GM23248 (cell line): ENCODE measurements around the gene CAPN14. TPM values are rescaled to one million over a fixed set of nuclear protein-coding genes. Genes with fewer than 3 reads are reported as not detected.
A peak's percentile ranks its signal among the peaks of the same experiment; 100 is the strongest.

ENCODE experiments used
- DNase-seq: peaks from one replicate; pipeline ENCODE4 v3.0.0-alpha.2; 2015
- H2AFZ ChIP-seq: fragments of 200-600 bp; sonication (generic); 2 replicates; pipeline ENCODE4 v1.6.1; 2016; ENCODE audit warnings: antibody characterized with exemption
- H3F3A ChIP-seq: fragments of 200-600 bp; sonication (generic); 2 replicates; pipeline ENCODE4 v1.6.1; 2016; ENCODE audit warnings: mild to moderate bottlenecking, antibody characterized with exemption, mixed run types; ENCODE audit not compliant: insufficient read depth
- H3K27ac ChIP-seq: fragments of 200-600 bp; sonication (generic); 2 replicates; pipeline ENCODE4 v1.5.1; 2016; ENCODE audit warnings: mild to moderate bottlenecking
- H3K27me3 ChIP-seq: fragments of 200-600 bp; sonication (generic); replicated peaks from 2 replicates; pipeline ENCODE4 v1.6.1; 2016; ENCODE audit warnings: mild to moderate bottlenecking; ENCODE audit not compliant: insufficient read depth
- H3K36me3 ChIP-seq: fragments of 200-600 bp; sonication (generic); 2 replicates; pipeline ENCODE4 v1.6.1; 2016; ENCODE audit warnings: low read depth, mild to moderate bottlenecking
- H3K4me1 ChIP-seq: fragments of 200-600 bp; sonication (generic); 2 replicates; pipeline ENCODE4 v1.6.1; 2016; ENCODE audit warnings: mild to moderate bottlenecking; ENCODE audit not compliant: insufficient read depth
- H3K4me2 ChIP-seq: fragments of 200-600 bp; sonication (generic); one replicate; pipeline ENCODE4 v1.6.1; 2016; ENCODE audit warnings: mild to moderate bottlenecking; ENCODE audit not compliant: unreplicated experiment
- H3K4me3 ChIP-seq: fragments of 200-600 bp; sonication (generic); 2 replicates; pipeline ENCODE4 v1.5.1; 2016; ENCODE audit warnings: mild to moderate bottlenecking
- H3K79me2 ChIP-seq: fragments of 200-600 bp; sonication (generic); 2 replicates; pipeline ENCODE4 v1.6.1; 2016; ENCODE audit warnings: mild to moderate bottlenecking; ENCODE audit not compliant: insufficient read depth
- H3K9ac ChIP-seq: fragments of 200-600 bp; sonication (generic); 2 replicates; pipeline ENCODE4 v1.6.1; 2016; ENCODE audit warnings: mild to moderate bottlenecking
- H3K9me2 ChIP-seq: fragments of 200-600 bp; sonication (generic); 2 replicates; pipeline ENCODE4 v1.6.1; 2016; ENCODE audit warnings: mixed run types, mild to moderate bottlenecking, moderate library complexity; ENCODE audit not compliant: insufficient read depth
- H3K9me3 ChIP-seq: fragments of 200-600 bp; sonication (generic); one replicate; pipeline ENCODE4 v1.6.1; 2017; ENCODE audit warnings: low read depth
- H4K20me1 ChIP-seq: fragments of 200-600 bp; sonication (generic); 2 replicates; pipeline ENCODE4 v1.6.0; 2016; ENCODE audit not compliant: insufficient read depth
- EZH2 ChIP-seq: fragments of 200-600 bp; sonication (generic); IDR thresholded peaks from 2 replicates; pipeline ENCODE4 v1.6.1; 2018; ENCODE audit warnings: antibody characterized with exemption, mild to moderate bottlenecking; ENCODE audit not compliant: insufficient read depth, poor library complexity, severe bottlenecking
- EZH2phosphoT487 ChIP-seq: fragments of 200-600 bp; sonication (generic); IDR thresholded peaks from 2 replicates; pipeline ENCODE4 v1.6.1; 2018; ENCODE audit warnings: antibody characterized with exemption, moderate library complexity, mild to moderate bottlenecking, low read depth; ENCODE audit not compliant: insufficient read depth
- WGBS, 2 experiments: methylation state at CpG; one replicate each; pipeline ENCODE4 v1.1.6; 2015 to 2017; ENCODE audit warnings: low lambda C conversion rate in 2 of 2, low coverage in 1 of 2; ENCODE audit errors: missing lambda C conversion rate in 2 of 2; 5-methylcytosine and 5-hydroxymethylcytosine counted together
- in situ Hi-C: fragments of 300-500 bp; cut with MboI; formaldehyde crosslinking; loops from 2 replicates; pipeline ENCODE4 v1.15.0; 2020
- polyA plus RNA-seq: library from polyadenylated mRNA; unstranded; fragments of >200 nt; fragmentation: Nextera tagmentation; extraction: Ambion mirVana; gene quantifications from 2 replicates; pipeline ENCODE4 v1.2.1, GENCODE V29; 2016
- total RNA-seq: library from RNA; depleted of rRNA; stranded (reverse); fragments of >200 nt; shearing (Covaris generic); gene quantifications from 2 replicates; pipeline ENCODE4 v1.2.3, GENCODE V29; 2014

CAPN14 gene
- total and polyA plus RNA-seq, 2 experiments from 2014 or later, result 0.11 TPM; not detected in 1

DNA sequence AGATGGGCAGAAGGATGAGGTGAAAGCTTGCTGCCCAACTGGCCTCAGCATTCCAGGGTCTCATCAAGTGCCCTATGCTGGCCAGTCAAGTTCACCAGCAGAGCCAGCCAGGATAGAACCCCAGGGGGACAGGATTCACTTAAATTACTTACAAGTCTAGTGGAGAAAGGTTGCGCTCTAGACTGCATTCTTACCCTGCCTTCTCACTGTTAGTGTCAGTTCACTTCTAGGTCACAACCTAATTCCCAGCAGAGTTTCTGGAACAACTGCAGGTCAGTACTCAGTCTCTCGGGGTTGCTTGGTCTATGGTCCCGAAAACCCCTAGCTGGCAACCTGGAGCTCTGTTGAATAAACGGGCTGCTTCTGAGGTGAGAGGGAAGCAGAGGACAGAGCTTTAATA is 46.2 kb downstream of the CAPN14 start:
- no peaks in the 10 kb centered on the region; the same call in 1 of the 2 replicates for H3K27me3 ChIP-seq
- no peak overlapping the region for H3K27ac ChIP-seq
- no peaks in the 10 kb centered on the region for H4K20me1 ChIP-seq
- 78 to 81% methylated on average over 4 of the region's 4 CpGs for WGBS, 2 experiments
- no peaks in the 10 kb centered on the region for H3K36me3 ChIP-seq
- no peaks in the 10 kb centered on the region for H3F3A ChIP-seq
- H3K4me3 ChIP-seq, result no peak overlapping the region
- H3K9me3 ChIP-seq, result no peaks in the 10 kb centered on the region
- in situ Hi-C loops, result no loop called here
- H3K4me2 ChIP-seq, result no peak overlapping the region
- no peak for DNase-seq
- H3K9me2 ChIP-seq, result no peaks in the 10 kb centered on the region
- H3K4me1 ChIP-seq, result no peaks in the 10 kb centered on the region
- no peak overlapping the region for H3K9ac ChIP-seq
- H3K79me2 ChIP-seq, result no peaks in the 10 kb centered on the region
- TF ChIP-seq EZH2phosphoT487 (no peak), EZH2 (no peak)
- no peak overlapping the region for H2AFZ ChIP-seq

- Histone ChIP-seq H3K79me2 (no peaks in the 10 kb centered on the region), H3K9me2 (no peaks in the 10 kb centered on the region), H3K4me2 (no peak overlapping the region), H4K20me1 (no peaks in the 10 kb centered on the region), H3K9ac (no peak overlapping the region), H3K27me3 (0 out of 2 replicates have a peak, but pooled peaks cover 5% of the 10 kb centered on the region), H2AFZ (no peak overlapping the region), H3K9me3 (no peaks in the 10 kb centered on the region), H3K4me1 (no peaks in the 10 kb centered on the region), H3K27ac (no peak overlapping the region), H3F3A (no peaks in the 10 kb centered on the region), H3K36me3 (no peaks in the 10 kb centered on the region), H3K4me3 (no peak overlapping the region)
- peak; percentile 74 for DNase-seq
- 0 to 4% methylated on average over 4 of the region's 4 CpGs for WGBS, 2 experiments
- in situ Hi-C loops, result no loop called here
- TF ChIP-seq EZH2phosphoT487, result no peak
- no peak for TF ChIP-seq EZH2
Measured at GRCh38 chr2:31170071-31170698, 47.1 kb downstream of the CAPN14 start.

- Histone ChIP-seq H3K4me2 (no peak overlapping the region), H3K4me1 (no peaks in the 10 kb centered on the region), H3K27ac (no peak overlapping the region), H3K9me3 (no peaks in the 10 kb centered on the region), H3K27me3 (peaks cover 10% of the 10 kb centered on the region; the same call in 1 of the 2 replicates), H3K4me3 (no peak overlapping the region), H4K20me1 (no peaks in the 10 kb centered on the region), H2AFZ (no peak overlapping the region), H3F3A (no peaks in the 10 kb centered on the region), H3K9me2 (no peaks in the 10 kb centered on the region), H3K9ac (no peak overlapping the region), H3K36me3 (no peaks in the 10 kb centered on the region), H3K79me2 (no peaks in the 10 kb centered on the region)
- DNase-seq, result peak; percentile 40
- WGBS, 2 experiments, result 76 to 84% methylated on average over 6 of the region's 6 CpGs
- TF ChIP-seq EZH2phosphoT487 (no peak), EZH2 (no peak)
- in situ Hi-C loops, result loop anchor here (10.0 kb wide), 1 partner anchor 443 kb away; no protein-coding TSS in a partner anchor
Measured at GRCh38 chr2:31168291-31168690, 49.0 kb downstream of the CAPN14 start.

DNA sequence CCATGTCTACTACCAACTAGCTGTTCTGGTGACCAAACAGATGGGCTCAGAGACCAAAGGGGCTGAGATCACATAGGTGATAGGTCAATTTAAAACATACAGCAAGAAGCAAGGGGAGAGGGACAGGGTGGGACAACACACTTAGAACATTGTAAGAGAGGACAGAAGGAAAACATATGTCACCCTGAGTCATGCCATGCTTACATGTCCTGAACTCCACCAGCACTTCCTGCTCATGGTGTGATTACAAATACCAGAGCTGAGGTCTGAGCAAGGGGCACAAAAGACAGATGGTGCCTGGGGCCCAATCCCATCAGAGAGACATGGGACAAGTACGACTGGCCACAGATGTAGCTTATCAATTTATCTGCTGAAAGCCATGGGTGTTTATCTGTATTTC is 50.4 kb downstream of the CAPN14 start:
- Histone ChIP-seq H3K9me3 (no peaks in the 10 kb centered on the region), H3K36me3 (no peaks in the 10 kb centered on the region), H3K79me2 (no peaks in the 10 kb centered on the region), H3K4me1 (no peaks in the 10 kb centered on the region), H3K9ac (no peak overlapping the region), H3K27me3 (peaks cover 10% of the 10 kb centered on the region; the same call in 1 of the 2 replicates), H2AFZ (no peak overlapping the region), H3K9me2 (no peaks in the 10 kb centered on the region), H3F3A (no peaks in the 10 kb centered on the region), H3K4me3 (no peak overlapping the region), H3K27ac (no peak overlapping the region), H3K4me2 (no peak overlapping the region), H4K20me1 (no peaks in the 10 kb centered on the region)
- WGBS, 2 experiments, result 77 to 94% methylated on average over 1 of the region's 1 CpG
- in situ Hi-C loops, result loop anchor here (10.0 kb wide), 1 partner anchor 442 kb away; no protein-coding TSS in a partner anchor
- TF ChIP-seq EZH2, result no peak
- TF ChIP-seq EZH2phosphoT487, result no peak
- no peak for DNase-seq
